ENCODE results near the gene TYW3. TPM values are rescaled to one million over a fixed set of nuclear protein-coding genes. Genes with fewer than 3 reads are reported as not detected.

The TYW3 gene, protein sequence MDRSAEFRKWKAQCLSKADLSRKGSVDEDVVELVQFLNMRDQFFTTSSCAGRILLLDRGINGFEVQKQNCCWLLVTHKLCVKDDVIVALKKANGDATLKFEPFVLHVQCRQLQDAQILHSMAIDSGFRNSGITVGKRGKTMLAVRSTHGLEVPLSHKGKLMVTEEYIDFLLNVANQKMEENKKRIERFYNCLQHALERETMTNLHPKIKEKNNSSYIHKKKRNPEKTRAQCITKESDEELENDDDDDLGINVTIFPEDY
- total RNA-seq (2012; rRNA removed) = 14.6 and 17.0 TPM in 2 replicates

GRCh38 chr1:74732960-74733603 lies at the start of gene TYW3, which contains the start of gene CRYZ:
Gene TYW3 (plus strand): TSS chr1:74733152. CDS start chr1:74733245, 93 bp downstream.
Gene CRYZ (minus strand): TSS chr1:74733050. CDS start chr1:74724821, 8,229 bp downstream.
- peak within 1 kb of the TSS; percentile 95 for H3K4me2 ChIP-seq (ENCODE audit: low read length)
- H3K27me3 ChIP-seq (ENCODE audit: control insufficient read depth, insufficient read depth, low read length) = no peaks in the 10 kb centered on the region
- H3K9me3 ChIP-seq (replicated peaks; ENCODE audit: low read length) = no peaks in the 10 kb centered on the region
- peaks cover 12% of the 10 kb centered on the region for H3K36me3 ChIP-seq (ENCODE audit: insufficient read depth, low read length)
- H3K4me3 ChIP-seq (ENCODE audit: low read length) = peak within 1 kb of the TSS; percentile 89
- H3K9ac ChIP-seq (ENCODE audit: low read depth, low read length) = peak within 1 kb of the TSS; percentile 95
- peaks cover 29% of the 10 kb centered on the region for H3K4me1 ChIP-seq (ENCODE audit: control insufficient read depth, insufficient read depth, low read length)

- no peaks in the 10 kb centered on the region for H3K9me3 ChIP-seq (replicated peaks; ENCODE audit: low read length)
- H3K4me3 ChIP-seq (ENCODE audit: low read length) = no peak overlapping the region
- H3K27me3 ChIP-seq (ENCODE audit: control insufficient read depth, insufficient read depth, low read length) = peaks cover 43% of the 10 kb centered on the region
- no peaks in the 10 kb centered on the region for H3K4me1 ChIP-seq (ENCODE audit: control insufficient read depth, insufficient read depth, low read length)
- H3K36me3 ChIP-seq (ENCODE audit: insufficient read depth, low read length) = no peaks in the 10 kb centered on the region
- H3K4me2 ChIP-seq (ENCODE audit: low read length) = no peak overlapping the region
- H3K9ac ChIP-seq (ENCODE audit: low read depth, low read length) = no peak overlapping the region
These were observed 49.3 kb upstream of the TYW3 start for GRCh38 chr1:74683656-74684055.

DNA sequence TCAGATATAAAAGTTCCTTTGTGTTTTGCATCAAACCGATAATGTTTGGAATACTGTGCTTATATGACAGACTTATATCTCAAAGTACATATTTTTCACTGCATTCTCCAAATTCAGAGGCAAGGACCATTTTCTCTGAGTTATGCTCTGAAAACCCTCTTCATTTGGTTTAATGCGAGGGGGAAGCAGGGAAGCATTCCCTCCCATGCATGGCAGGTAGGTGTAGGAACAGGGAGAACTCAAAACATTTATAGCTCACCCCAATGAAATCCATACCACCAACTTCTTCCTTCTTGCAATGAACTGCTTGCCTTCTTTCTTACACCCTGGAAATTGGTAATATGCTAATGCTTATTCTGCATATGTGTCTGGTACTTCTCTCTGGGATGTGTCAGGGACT lies 48.7 kb upstream of the TYW3 start:
- H3K36me3 ChIP-seq (ENCODE audit: insufficient read depth, low read length) = no peaks in the 10 kb centered on the region
- no peaks in the 10 kb centered on the region for H3K9me3 ChIP-seq (replicated peaks; ENCODE audit: low read length)
- H3K4me2 ChIP-seq (ENCODE audit: low read length) = no peak overlapping the region
- H3K4me3 ChIP-seq (ENCODE audit: low read length) = no peak overlapping the region
- no peak overlapping the region for H3K9ac ChIP-seq (ENCODE audit: low read depth, low read length)
- H3K27me3 ChIP-seq (ENCODE audit: control insufficient read depth, insufficient read depth, low read length) = peaks cover 45% of the 10 kb centered on the region
- no peaks in the 10 kb centered on the region for H3K4me1 ChIP-seq (ENCODE audit: control insufficient read depth, insufficient read depth, low read length)

GRCh38 chr1:74686928-74687327 lies 46.0 kb upstream of the TYW3 start:
- Histone ChIP-seq H3K4me2 (ENCODE audit: low read length) (no peak overlapping the region), H3K4me3 (ENCODE audit: low read length) (no peak overlapping the region), H3K9me3 (replicated peaks; ENCODE audit: low read length) (no peaks in the 10 kb centered on the region), H3K36me3 (ENCODE audit: insufficient read depth, low read length) (no peaks in the 10 kb centered on the region), H3K4me1 (ENCODE audit: control insufficient read depth, insufficient read depth, low read length) (no peaks in the 10 kb centered on the region), H3K9ac (ENCODE audit: low read depth, low read length) (no peak overlapping the region), H3K27me3 (ENCODE audit: control insufficient read depth, insufficient read depth, low read length) (peaks cover 42% of the 10 kb centered on the region)

DNA sequence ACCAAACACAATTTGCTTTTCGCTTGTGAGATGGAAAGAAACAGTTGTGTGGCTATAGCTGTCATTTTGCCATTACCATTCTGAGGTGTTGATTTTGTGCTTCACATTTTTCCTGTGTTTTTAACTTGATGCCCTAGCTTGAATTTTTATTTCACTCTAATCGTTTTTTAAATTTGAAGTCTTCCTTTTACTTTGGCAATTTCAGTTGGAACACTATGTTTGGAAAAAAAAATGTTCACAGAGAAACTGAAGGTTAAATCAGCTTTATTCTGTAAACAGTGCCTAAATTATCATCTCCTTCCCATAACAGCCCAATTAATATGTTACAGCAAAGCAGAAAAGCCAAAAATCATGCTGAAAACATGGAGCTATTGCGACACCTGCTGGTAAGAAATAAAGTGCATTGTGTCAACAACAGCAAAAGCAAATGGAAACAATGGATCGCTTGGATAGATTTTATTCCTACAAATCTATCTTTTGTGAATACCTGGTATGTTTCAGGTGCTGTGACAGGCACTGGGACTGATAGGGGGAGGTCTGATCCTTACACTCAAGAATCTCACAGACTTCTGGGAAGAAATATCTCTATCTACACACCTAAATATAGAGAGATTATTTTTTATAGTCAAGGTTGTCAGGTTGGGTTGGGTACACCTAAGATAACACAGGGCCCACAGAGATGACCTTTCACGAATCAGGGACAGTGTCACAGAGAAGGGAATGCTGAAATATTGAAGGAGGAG lies 43.2 kb upstream of the TYW3 start:
- Histone ChIP-seq H3K4me1 (ENCODE audit: control insufficient read depth, insufficient read depth, low read length) (peaks cover 6% of the 10 kb centered on the region), H3K27me3 (ENCODE audit: control insufficient read depth, insufficient read depth, low read length) (peaks cover 26% of the 10 kb centered on the region), H3K9ac (ENCODE audit: low read depth, low read length) (no peak overlapping the region), H3K4me3 (ENCODE audit: low read length) (no peak overlapping the region), H3K9me3 (replicated peaks; ENCODE audit: low read length) (no peaks in the 10 kb centered on the region), H3K4me2 (ENCODE audit: low read length) (peak overlapping the region; percentile 57), H3K36me3 (ENCODE audit: insufficient read depth, low read length) (no peaks in the 10 kb centered on the region)

DNA sequence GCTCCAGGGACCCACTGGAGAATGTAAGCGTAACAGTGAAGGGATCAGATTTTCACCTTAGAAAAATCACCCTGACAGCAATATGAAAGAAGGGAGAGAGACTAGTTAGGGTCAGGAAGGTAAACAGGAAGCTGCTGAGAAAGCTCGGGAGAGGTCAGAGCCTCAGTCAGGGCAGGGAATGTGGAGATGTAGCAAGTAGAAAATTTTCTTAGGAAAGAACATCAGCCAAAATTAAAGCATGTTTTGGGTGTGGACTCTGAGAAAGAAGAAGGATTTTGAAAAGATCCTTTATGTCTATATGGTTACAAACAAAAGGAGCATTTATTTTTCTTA lies 42.6 kb upstream of the TYW3 start:
- Histone ChIP-seq H3K27me3 (ENCODE audit: control insufficient read depth, insufficient read depth, low read length) (peaks cover 25% of the 10 kb centered on the region), H3K9me3 (replicated peaks; ENCODE audit: low read length) (no peaks in the 10 kb centered on the region), H3K4me2 (ENCODE audit: low read length) (no peak overlapping the region), H3K36me3 (ENCODE audit: insufficient read depth, low read length) (no peaks in the 10 kb centered on the region), H3K4me3 (ENCODE audit: low read length) (no peak overlapping the region), H3K4me1 (ENCODE audit: control insufficient read depth, insufficient read depth, low read length) (peaks cover 6% of the 10 kb centered on the region), H3K9ac (ENCODE audit: low read depth, low read length) (no peak overlapping the region)

- H3K36me3 ChIP-seq (ENCODE audit: insufficient read depth, low read length) = no peaks in the 10 kb centered on the region
- no peaks in the 10 kb centered on the region for H3K9me3 ChIP-seq (replicated peaks; ENCODE audit: low read length)
- no peak overlapping the region for H3K4me3 ChIP-seq (ENCODE audit: low read length)
- peaks cover 19% of the 10 kb centered on the region for H3K27me3 ChIP-seq (ENCODE audit: control insufficient read depth, insufficient read depth, low read length)
- peaks cover 6% of the 10 kb centered on the region for H3K4me1 ChIP-seq (ENCODE audit: control insufficient read depth, insufficient read depth, low read length)
- H3K4me2 ChIP-seq (ENCODE audit: low read length) = no peak overlapping the region
- H3K9ac ChIP-seq (ENCODE audit: low read depth, low read length) = no peak overlapping the region
These were observed 42.0 kb upstream of the TYW3 start for GRCh38 chr1:74690909-74691308.

GRCh38 chr1:74693473-74693872 lies 39.5 kb upstream of the TYW3 start:
- H3K9ac ChIP-seq (ENCODE audit: low read depth, low read length) = no peak overlapping the region
- peaks cover 4% of the 10 kb centered on the region for H3K27me3 ChIP-seq (ENCODE audit: control insufficient read depth, insufficient read depth, low read length)
- H3K9me3 ChIP-seq (replicated peaks; ENCODE audit: low read length) = no peaks in the 10 kb centered on the region
- H3K4me1 ChIP-seq (ENCODE audit: control insufficient read depth, insufficient read depth, low read length) = peaks cover 6% of the 10 kb centered on the region
- H3K4me2 ChIP-seq (ENCODE audit: low read length) = no peak overlapping the region
- no peaks in the 10 kb centered on the region for H3K36me3 ChIP-seq (ENCODE audit: insufficient read depth, low read length)
- no peak overlapping the region for H3K4me3 ChIP-seq (ENCODE audit: low read length)

- peaks cover 6% of the 10 kb centered on the region for H3K4me1 ChIP-seq (ENCODE audit: control insufficient read depth, insufficient read depth, low read length)
- H3K4me2 ChIP-seq (ENCODE audit: low read length) = no peak overlapping the region
- H3K9me3 ChIP-seq (replicated peaks; ENCODE audit: low read length) = no peaks in the 10 kb centered on the region
- H3K36me3 ChIP-seq (ENCODE audit: insufficient read depth, low read length) = peaks cover 6% of the 10 kb centered on the region
- H3K4me3 ChIP-seq (ENCODE audit: low read length) = no peak overlapping the region
- H3K27me3 ChIP-seq (ENCODE audit: control insufficient read depth, insufficient read depth, low read length) = no peaks in the 10 kb centered on the region
- no peak overlapping the region for H3K9ac ChIP-seq (ENCODE audit: low read depth, low read length)
These were observed 35.1 kb upstream of the TYW3 start for GRCh38 chr1:74697832-74698231.

DNA sequence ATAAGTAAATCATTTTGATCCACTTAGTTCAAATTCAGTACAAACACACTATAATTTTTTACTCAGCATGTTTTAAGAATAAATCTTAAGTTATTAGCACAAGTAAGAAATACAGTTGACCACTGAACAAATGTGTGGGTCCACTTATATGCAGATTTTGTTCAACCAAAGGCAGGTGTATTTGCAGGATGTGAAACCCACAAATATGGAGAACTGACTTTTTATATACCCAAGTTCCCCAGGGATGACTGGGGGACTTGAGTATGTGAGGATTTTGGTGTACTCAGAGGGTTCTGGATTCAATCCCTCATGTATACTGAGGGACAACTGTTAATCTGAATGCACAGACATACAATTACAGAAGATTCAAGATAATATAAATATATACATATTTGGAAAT lies 33.6 kb upstream of the TYW3 start:
- no peak overlapping the region for H3K4me3 ChIP-seq (ENCODE audit: low read length)
- no peak overlapping the region for H3K9ac ChIP-seq (ENCODE audit: low read depth, low read length)
- H3K36me3 ChIP-seq (ENCODE audit: insufficient read depth, low read length) = peaks cover 7% of the 10 kb centered on the region
- H3K4me2 ChIP-seq (ENCODE audit: low read length) = no peak overlapping the region
- no peaks in the 10 kb centered on the region for H3K4me1 ChIP-seq (ENCODE audit: control insufficient read depth, insufficient read depth, low read length)
- H3K27me3 ChIP-seq (ENCODE audit: control insufficient read depth, insufficient read depth, low read length) = no peaks in the 10 kb centered on the region
- H3K9me3 ChIP-seq (replicated peaks; ENCODE audit: low read length) = no peaks in the 10 kb centered on the region

GRCh38 chr1:74703386-74704182 lies 29.4 kb upstream of the TYW3 start:
- no peaks in the 10 kb centered on the region for H3K9me3 ChIP-seq (replicated peaks; ENCODE audit: low read length)
- H3K4me2 ChIP-seq (ENCODE audit: low read length) = no peak overlapping the region
- H3K27me3 ChIP-seq (ENCODE audit: control insufficient read depth, insufficient read depth, low read length) = no peaks in the 10 kb centered on the region
- H3K4me3 ChIP-seq (ENCODE audit: low read length) = no peak overlapping the region
- H3K36me3 ChIP-seq (ENCODE audit: insufficient read depth, low read length) = peaks cover 17% of the 10 kb centered on the region
- no peaks in the 10 kb centered on the region for H3K4me1 ChIP-seq (ENCODE audit: control insufficient read depth, insufficient read depth, low read length)
- no peak overlapping the region for H3K9ac ChIP-seq (ENCODE audit: low read depth, low read length)
